ENCODE results near the gene KDM3B.

KDM3B gene

GRCh38 chr5:138337685-138338410 lies 14.6 kb upstream of the KDM3B start, which contains the start of gene FAM53C:
TSS of gene FAM53C (plus strand) at chr5:138338266. CDS start at chr5:138341336, 3,070 bp downstream.
- TF ChIP-seq POLR2A (IDR thresholded peaks at IDR 0.05; ENCODE audit: low read length) (peak; percentile 99), GATA1 (IDR thresholded peaks at IDR 0.05; ENCODE audit: low read depth, low read length) (no peak)
- peak; percentile 95 to 98 for DNase-seq

- DNase-seq: no peak
Measured at GRCh38 chr5:138338411-138339090, 13.9 kb upstream of the KDM3B start.

GRCh38 chr5:138339091-138339456 lies 13.4 kb upstream of the KDM3B start:
- peak; percentile 58 to 64 for DNase-seq
- TF ChIP-seq GATA1 (IDR thresholded peaks at IDR 0.05; ENCODE audit: low read depth, low read length): no peak
- TF ChIP-seq POLR2A (IDR thresholded peaks at IDR 0.05; ENCODE audit: low read length): peak; percentile 40

More at GRCh38 chr5:138338411-138339090, 13.9 kb upstream of the KDM3B start:
- no peak for TF ChIP-seq GATA1 (IDR thresholded peaks at IDR 0.05; ENCODE audit: low read depth, low read length)
- peak; percentile 66 for TF ChIP-seq POLR2A (IDR thresholded peaks at IDR 0.05; ENCODE audit: low read length)

- TF ChIP-seq POLR2A (IDR thresholded peaks at IDR 0.05; ENCODE audit: low read length) (peak; percentile 14), GATA1 (IDR thresholded peaks at IDR 0.05; ENCODE audit: low read depth, low read length) (no peak)
- no peak for DNase-seq
Measured at GRCh38 chr5:138339464-138339863, 13.0 kb upstream of the KDM3B start.

- TF ChIP-seq POLR2A (IDR thresholded peaks at IDR 0.05; ENCODE audit: low read length): no peak
- TF ChIP-seq GATA1 (IDR thresholded peaks at IDR 0.05; ENCODE audit: low read depth, low read length): no peak
- no peak for DNase-seq
Measured at GRCh38 chr5:138340008-138340407, 12.5 kb upstream of the KDM3B start.

- TF ChIP-seq POLR2A (IDR thresholded peaks at IDR 0.05; ENCODE audit: low read length) (no peak), GATA1 (IDR thresholded peaks at IDR 0.05; ENCODE audit: low read depth, low read length) (no peak)
- no peak for DNase-seq
Measured at GRCh38 chr5:138344887-138345622, 7.4 kb upstream of the KDM3B start.

GRCh38 chr5:138346889-138347288 lies 5.6 kb upstream of the KDM3B start:
- DNase-seq: no peak
- TF ChIP-seq POLR2A (IDR thresholded peaks at IDR 0.05; ENCODE audit: low read length) (no peak), GATA1 (IDR thresholded peaks at IDR 0.05; ENCODE audit: low read depth, low read length) (no peak)

- TF ChIP-seq GATA1 (IDR thresholded peaks at IDR 0.05; ENCODE audit: low read depth, low read length) (no peak), POLR2A (IDR thresholded peaks at IDR 0.05; ENCODE audit: low read length) (no peak)
- DNase-seq: no peak
Measured at GRCh38 chr5:138349852-138350562, 2.5 kb upstream of the KDM3B start.

- TF ChIP-seq POLR2A (IDR thresholded peaks at IDR 0.05; ENCODE audit: low read length) (no peak), GATA1 (IDR thresholded peaks at IDR 0.05; ENCODE audit: low read depth, low read length) (no peak)
- no peak for DNase-seq
Measured at GRCh38 chr5:138350563-138350890, 2.0 kb upstream of the KDM3B start.

- DNase-seq: no peak
- TF ChIP-seq GATA1 (IDR thresholded peaks at IDR 0.05; ENCODE audit: low read depth, low read length) (no peak), POLR2A (IDR thresholded peaks at IDR 0.05; ENCODE audit: low read length) (no peak)
Measured at GRCh38 chr5:138351056-138351455, 1.4 kb upstream of the KDM3B start.

- no peak for TF ChIP-seq GATA1 (IDR thresholded peaks at IDR 0.05; ENCODE audit: low read depth, low read length)
- no peak for TF ChIP-seq POLR2A (IDR thresholded peaks at IDR 0.05; ENCODE audit: low read length)
- no peak for DNase-seq
Measured at GRCh38 chr5:138351517-138351916, 968 bp upstream of the KDM3B start.

GRCh38 chr5:138352722-138353559 lies 456 bp downstream of the KDM3B start:
- DNase-seq: peak; percentile 84 to 91
- no peak for TF ChIP-seq GATA1 (IDR thresholded peaks at IDR 0.05; ENCODE audit: low read depth, low read length)
- TF ChIP-seq POLR2A (IDR thresholded peaks at IDR 0.05; ENCODE audit: low read length): peak; percentile 56

- DNase-seq: peak; percentile 74 to 84
- TF ChIP-seq GATA1 (IDR thresholded peaks at IDR 0.05; ENCODE audit: low read depth, low read length) (no peak), POLR2A (IDR thresholded peaks at IDR 0.05; ENCODE audit: low read length) (peak; percentile 31)
Measured at GRCh38 chr5:138353560-138354080, 1.1 kb downstream of the KDM3B start.

All from erythroblast (primary cell).